K562 (cell line): ENCODE measurements around the gene SLC25A21. TPM values are rescaled to one million over a fixed set of nuclear protein-coding genes. Genes with fewer than 3 reads are reported as not detected.

Experiments used
- ATAC-seq: fragments of 200-7000 bp; cut with Tn5 transposase; 3 replicates; pipeline ENCODE4 v1.9.1; 2020; ENCODE audit warnings: moderate library complexity
- BruUV-seq: library from RNA; stranded (reverse); fragments of 400-500 nt; replicated peaks from 2 replicates; lab custom pipeline; 2021; lab: Mats Ljungman, UMichigan
- CTCF ChIA-PET: fragments of 300-600 bp; formaldehyde crosslinking; extraction: SDS; loops from one replicate; lab custom pipeline; 2021; ENCODE audit warnings: low intra/inter-chr PET ratio; lab: Yijun Ruan, JAX
- POLR2A ChIA-PET: fragments of 300-600, 350-650 bp; sonication (Branson Sonifier 250); formaldehyde crosslinking; extraction: SDS; loops from one replicate; lab custom pipeline; 2021; ENCODE audit warnings: antibody characterized with exemption, inconsistent platforms; lab: Yijun Ruan, JAX
- DNase-seq, 4 experiments: peaks; one replicate each; pipeline versions ENCODE4 v3.0.0 to v3.0.0-alpha.2; 2011 to 2018; ENCODE audit warnings: low spot score in 3 of 4, mixed read lengths in 3 of 4; ENCODE audit errors: extremely low read depth in 1 of 4
- FAIRE-seq: peaks from 2 replicates; lab custom pipeline; 2011; peaks lifted over from hg19 to GRCh38; lab: Jason Lieb, UNC
- H2AFZ ChIP-seq: 2 replicates; pipeline ENCODE4 v1.6.0; 2011; ENCODE audit warnings: low read depth, low read length, control low read depth, inconsistent platforms
- H3K27ac ChIP-seq: fragments of 200-600 bp; 3 replicates; pipeline ENCODE4 v1.8.0; 2011; ENCODE audit warnings: low read depth, mild to moderate bottlenecking, control low read depth, inconsistent platforms, low read length, moderate library complexity, mixed read lengths; ENCODE audit errors: extremely low read depth
- H3K27me3 ChIP-seq, 2 experiments: fragments of 300-600 bp in 1 of 2; 2 replicates in 1 of 2; 3 replicates in 1 of 2; pipeline versions ENCODE4 v1.6.0 to v1.8.0; 2011; ENCODE audit warnings: inconsistent platforms in 2 of 2, low read length in 2 of 2, mild to moderate bottlenecking in 1 of 2, mixed read lengths in 1 of 2, moderate library complexity in 1 of 2; ENCODE audit not compliant: control insufficient read depth in 2 of 2, insufficient read depth in 2 of 2
- H3K36me3 ChIP-seq: fragments of 300-600 bp; 3 replicates; pipeline ENCODE4 v1.8.0; 2011; ENCODE audit warnings: mild to moderate bottlenecking, low read length, inconsistent platforms; ENCODE audit not compliant: control insufficient read depth, insufficient read depth
- H3K4me1 ChIP-seq, 2 experiments: fragments of 200-600 bp in 1 of 2; replicated peaks in 1 of 2; 2 replicates in 1 of 2; 3 replicates in 1 of 2; pipeline versions ENCODE4 v1.5.1 to v1.8.0; 2011; ENCODE audit warnings: inconsistent platforms in 2 of 2, low read length in 2 of 2, mild to moderate bottlenecking in 1 of 2, mixed read lengths in 1 of 2, moderate library complexity in 1 of 2; ENCODE audit not compliant: control insufficient read depth in 2 of 2, insufficient read depth in 2 of 2
- H3K4me2 ChIP-seq: 2 replicates; pipeline ENCODE4 v1.6.1; 2011; ENCODE audit warnings: low read length, control low read depth, inconsistent platforms, mixed read lengths; ENCODE audit not compliant: insufficient read depth
- H3K4me3 ChIP-seq: fragments of 200-600 bp; sonication (generic), shearing (Covaris generic); 2 replicates; pipeline ENCODE4 v1.5.1; 2016; ENCODE audit warnings: control low read depth, inconsistent platforms
- H3K79me2 ChIP-seq: fragments of 200-600 bp; 3 replicates; pipeline ENCODE4 v1.8.0; 2011; ENCODE audit warnings: low read length, inconsistent platforms; ENCODE audit not compliant: control insufficient read depth, insufficient read depth
- H3K9ac ChIP-seq, 2 experiments: 2 replicates each; pipeline versions ENCODE4 v1.6.0 to v1.6.1; 2011; ENCODE audit warnings: low read depth in 2 of 2, low read length in 2 of 2, control low read depth in 1 of 2, inconsistent platforms in 1 of 2, mild to moderate bottlenecking in 1 of 2, mixed read lengths in 1 of 2; ENCODE audit not compliant: insufficient read depth in 1 of 2
- H3K9me1 ChIP-seq: one replicate; pipeline ENCODE4 v1.6.0; 2011; ENCODE audit warnings: inconsistent platforms, mild to moderate bottlenecking, low read length, moderate library complexity; ENCODE audit not compliant: control insufficient read depth, insufficient read depth
- H3K9me3 ChIP-seq: replicated peaks from 2 replicates; pipeline ENCODE4 v1.5.1; 2011; ENCODE audit warnings: low read depth, low read length, inconsistent platforms; ENCODE audit not compliant: control insufficient read depth, insufficient read depth
- H4K20me1 ChIP-seq: replicated peaks from 2 replicates; pipeline ENCODE4 v1.6.1; 2011; ENCODE audit warnings: low read length, inconsistent platforms, mixed read lengths; ENCODE audit not compliant: control insufficient read depth, insufficient read depth
- ARID2 ChIP-seq: fragments of 450-650 bp; IDR thresholded peaks from 2 replicates; pipeline ENCODE4 v1.6.1; 2017; ENCODE audit warnings: antibody characterized with exemption, mild to moderate bottlenecking
- ATF6 ChIP-seq: sonication (generic); formaldehyde crosslinking; IDR thresholded peaks from 2 replicates; pipeline ENCODE4 v1.4.0; 2020; ENCODE audit warnings: mild to moderate bottlenecking, missing genetic modification reagents
- CBFA2T3 ChIP-seq: fragments of 450-650 bp; IDR thresholded peaks from 2 replicates; pipeline ENCODE4 v1.6.1; 2017
- CCNT2 ChIP-seq: IDR thresholded peaks from 2 replicates; pipeline ENCODE4 v1.6.1; 2011; ENCODE audit warnings: borderline replicate concordance, low read depth, mild to moderate bottlenecking, moderate library complexity, mixed read lengths, low read length; ENCODE audit not compliant: insufficient read length; ENCODE audit errors: extremely low read depth
- DLX4 ChIP-seq: fragments of 250-450 bp; sonication (Bioruptor Pico); IDR thresholded peaks from 2 replicates; pipeline ENCODE4 v1.6.1; 2021; ENCODE audit warnings: mild to moderate bottlenecking
- FOSL1 ChIP-seq: fragments of 200-800 bp; sonication (Bioruptor generic); conservative IDR thresholded peaks from 2 replicates; pipeline ENCODE4 v1.6.1; 2016; ENCODE audit warnings: missing genetic modification characterization, missing compliant biosample characterization
- FOXJ2 ChIP-seq: fragments of 200-800 bp; sonication (Bioruptor generic); IDR thresholded peaks from 2 replicates; pipeline ENCODE4 v1.6.1; 2016; ENCODE audit warnings: missing genetic modification characterization, missing compliant biosample characterization
- HES1 ChIP-seq: fragments of 450-650 bp; IDR thresholded peaks from 2 replicates; pipeline ENCODE4 v1.6.1; 2016; ENCODE audit warnings: low read depth, mild to moderate bottlenecking, moderate library complexity
- KLF13 ChIP-seq: fragments of 450-650 bp; IDR thresholded peaks from 2 replicates; pipeline ENCODE4 v1.6.1; 2016; ENCODE audit warnings: missing genetic modification characterization, low read depth, mild to moderate bottlenecking, missing compliant biosample characterization, moderate library complexity, borderline replicate concordance
- NEUROD1 ChIP-seq: fragments of 150-350 bp; IDR thresholded peaks from 2 replicates; pipeline ENCODE4 v1.6.1; 2014; ENCODE audit warnings: borderline replicate concordance, low read length, low read depth; ENCODE audit not compliant: partially characterized antibody
- POLR3G ChIP-seq: IDR thresholded peaks from 2 replicates; pipeline ENCODE4 v1.6.1; 2011; ENCODE audit not compliant: insufficient read length, insufficient replicate concordance; ENCODE audit errors: extremely low read depth
- SMARCA4 ChIP-seq: fragments of 450-650 bp; IDR thresholded peaks from 2 replicates; pipeline ENCODE4 v1.6.1; 2016
- SP2 ChIP-seq: IDR thresholded peaks from 2 replicates; pipeline ENCODE4 v1.6.1; 2011; ENCODE audit warnings: mild to moderate bottlenecking, low read depth, low read length, moderate library complexity; ENCODE audit not compliant: poor library complexity, severe bottlenecking; ENCODE audit errors: extremely low read depth
- ZNF41 ChIP-seq: fragments of 250-450 bp; sonication (Bioruptor Pico); conservative IDR thresholded peaks from 2 replicates; pipeline ENCODE4 v1.4.0; 2020; ENCODE audit warnings: mild to moderate bottlenecking
- ZNF586 ChIP-seq: fragments of 450-650 bp; formaldehyde crosslinking; conservative IDR thresholded peaks from 2 replicates; pipeline ENCODE4 v1.4.0; 2020; ENCODE audit warnings: mild to moderate bottlenecking, moderate library complexity
- WGBS: fragments of 100-300 bp; shearing (Covaris generic); methylation state at CpG from one replicate; pipeline ENCODE4 v1.1.6; 2016; ENCODE audit warnings: low coverage, mixed read lengths; ENCODE audit not compliant: insufficient coverage; ENCODE audit errors: missing lambda C conversion rate; 5-methylcytosine and 5-hydroxymethylcytosine counted together
- in situ Hi-C: fragments of 300-500 bp; cut with MboI; formaldehyde crosslinking; loops from 4 replicates; pipeline ENCODE4 v1.15.0; 2018; ENCODE audit warnings: inconsistent platforms, mixed read lengths
- intact Hi-C: fragments of 100-400 bp; cut with micrococcal nuclease; formaldehyde crosslinking; loops from 2 replicates; pipeline ENCODE4 v1.14.2; 2022
- polyA plus RNA-seq, 8 experiments: library from polyadenylated mRNA; depleted of rRNA in 4 of 8; stranded (reverse) in 5 of 8; unstranded in 3 of 8; fragments of >200 nt; fragmentation: Nextera tagmentation in 2 of 8; fragmentation: Illumina TruSeq in 1 of 8; extraction: Ambion mirVana in 2 of 8; extraction: Trizol in 1 of 8; gene quantifications; 2 replicates each; pipeline versions ENCODE4 v1.2.1 to v1.2.3, GENCODE V29; 2011 to 2014; ENCODE audit warnings: inconsistent platforms in 1 of 8, missing spikeins in 1 of 8
- total RNA-seq, 7 experiments: library from RNA; depleted of rRNA in 6 of 7; stranded (reverse); fragments of >200 nt in 6 of 7; fragmentation: Illumina TruSeq in 2 of 7; extraction: Trizol in 2 of 7; gene quantifications; 2 replicates each; pipeline versions ENCODE4 v1.2.1 to v1.2.3, GENCODE V29; 2011 to 2021; ENCODE audit warnings: low replicate concordance in 1 of 7

Gene SLC25A21
- total and polyA plus RNA-seq, 9 of the 15 experiments (the other 6 are each of a cell fraction or from before 2014, with no cell fraction given) = 15.2 to 46.7 (median 28.7) TPM

- no TSS peak for BruUV-seq
- in situ Hi-C loops = no loop called here
These were observed 451.7 kb downstream of the SLC25A21 start for GRCh38 chr14:36720657-36721056.

GRCh38 chr14:36719823-36720222, 452.6 kb downstream of the SLC25A21 start:
- Histone ChIP-seq H3K27ac (no peak overlapping the region), H4K20me1 (no peaks in the 10 kb centered on the region), H3K4me3 (no peak overlapping the region), H3K9me1 (no peaks in the 10 kb centered on the region), H3K4me1 (no peaks in the 10 kb centered on the region; a peak in 1 of 5 replicates), H3K79me2 (no peaks in the 10 kb centered on the region), H2AFZ (no peak overlapping the region), H3K9ac (no peak overlapping the region), H3K4me2 (no peak overlapping the region), H3K27me3 (no peaks in the 10 kb centered on the region), H3K36me3 (peaks cover 3% of the 10 kb centered on the region; the same call in 1 of the 3 replicates), H3K9me3 (no peaks in the 10 kb centered on the region)
- ATAC-seq = no peak
- CTCF ChIA-PET = no interaction called here
- BruUV-seq = no TSS peak
- POLR2A ChIA-PET = interaction anchor here (0.7 kb wide), 1 partner anchor 15 kb away, joined by 4 read pairs; no protein-coding TSS in a partner anchor
- no peak for FAIRE-seq
- intact Hi-C loops = no loop called here
- TF ChIP-seq POLR3G = no peak
- no peak for TF ChIP-seq ATF6 (CRISPR knock-in tag)
- no peak for TF ChIP-seq NEUROD1
- no peak for TF ChIP-seq ZNF41
- no peak for TF ChIP-seq DLX4
- no peak for TF ChIP-seq KLF13
- TF ChIP-seq SMARCA4 = no peak
- no peak for TF ChIP-seq ARID2
- no peak for TF ChIP-seq FOSL1 (tag)
- WGBS = 83% methylated on average over 7 of the region's 7 CpGs
- no peak for DNase-seq
- in situ Hi-C loops = no loop called here

More at GRCh38 chr14:36720657-36721056, 451.7 kb downstream of the SLC25A21 start:
- TF ChIP-seq SP2 (no peak), ZNF586 (CRISPR knock-in tag) (no peak), CBFA2T3 (0 out of 2 replicates have a peak, but pooled peaks have one; percentile 16), FOXJ2 (tag) (peak; percentile 70; the same call in 1 of the 2 replicates), CCNT2 (peak; percentile 23), HES1 (no peak)
- Histone ChIP-seq H3K27ac (no peak overlapping the region), H3K4me3 (no peak overlapping the region), H3K79me2 (no peaks in the 10 kb centered on the region), H3K9me1 (no peaks in the 10 kb centered on the region), H3K9ac (no peak overlapping the region), H4K20me1 (no peaks in the 10 kb centered on the region), H3K9me3 (no peaks in the 10 kb centered on the region), H3K4me2 (no peak overlapping the region), H3K36me3 (peaks cover 3% of the 10 kb centered on the region; the same call in 1 of the 3 replicates), H3K4me1 (no peaks in the 10 kb centered on the region; a peak in 1 of 5 replicates), H3K27me3 (no peaks in the 10 kb centered on the region), H2AFZ (no peak overlapping the region)
- 9% methylated on average over 2 of the region's 2 CpGs for WGBS
- POLR2A ChIA-PET = interaction anchor here (0.7 to 0.8 kb wide), 2 partner anchors 14 to 21 kb away, joined by 3 to 4 read pairs; no protein-coding TSS in a partner anchor
- ATAC-seq = no peak
- no peak for DNase-seq
- intact Hi-C loops = no loop called here
- CTCF ChIA-PET = no interaction called here
- no peak for FAIRE-seq
